Spleen (tissue), 7 donors: ENCODE results near the gene FILIP1L.

Experiments
- CTCF ChIP-seq, 11 experiments: fragments of 200-600 bp in 7 of 11; fragments of 450-650 bp in 4 of 11; sonication (generic) in 4 of 11; IDR thresholded peaks in 8 of 11; conservative IDR thresholded peaks in 3 of 11; 1 replicate in 7 of 11; 2 replicates in 4 of 11; pipeline versions ENCODE4 v1.4.0 to v1.8.0; 2016 to 2021; ENCODE audit warnings: antibody characterized with exemption in 11 of 11, inconsistent platforms in 4 of 11, mild to moderate bottlenecking in 1 of 11
- POLR2AphosphoS5 ChIP-seq, 3 donors: sonication (generic); formaldehyde crosslinking; IDR thresholded peaks; one replicate each; pipeline ENCODE4 v1.5.1; 2017; ENCODE audit warnings: antibody characterized with exemption in 3 of 3
- donor health status: DM: no; HTN: no; CAD: no; lungs with moderate emphysema.
- donor health status: DM: no; HTN: no; CAD: no.
- donor health status: DM: no; HTN: no; CAD: no.

GRCh38 chr3:100090669-100091005 lies 23.7 kb downstream of the FILIP1L start:
- TF ChIP-seq CTCF (IDR thresholded peaks at IDR 0.05 in 8 of 11, conservative IDR thresholded peaks at IDR 0.05 in 3 of 11) (no peak), POLR2AphosphoS5 (IDR thresholded peaks at IDR 0.05) (no peak)
